AML-193 (cell line): ENCODE data around the gene NRG3.

Experiments
- DNase-seq, 2 experiments: peaks; one replicate each; lab custom pipeline; 2025; lab: John Stamatoyannopoulos, UW

NRG3 gene

GRCh38 chr10:82685087-82685486 lies 810.1 kb downstream of the NRG3 start:
- no peak for DNase-seq

DNA sequence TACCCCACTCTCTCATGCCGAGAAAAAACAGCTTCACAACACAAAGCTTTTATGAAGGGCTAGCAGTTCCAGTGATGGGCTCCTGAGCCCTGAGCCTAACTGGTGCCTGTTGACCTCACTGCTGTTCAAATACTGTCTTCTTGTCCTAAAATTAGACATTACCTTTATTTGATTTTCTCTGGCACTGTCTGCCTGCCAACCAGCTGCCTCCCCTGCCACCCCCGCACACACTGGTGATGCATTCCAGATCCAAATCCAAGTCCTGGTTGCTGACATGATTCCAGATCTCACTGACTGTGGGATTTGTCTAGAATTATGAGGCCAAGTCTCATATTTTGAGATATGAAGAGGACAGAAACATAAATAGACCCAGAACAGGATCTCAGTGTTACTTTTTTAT lies 816.2 kb downstream of the NRG3 start:
- DNase-seq: no peak

DNA sequence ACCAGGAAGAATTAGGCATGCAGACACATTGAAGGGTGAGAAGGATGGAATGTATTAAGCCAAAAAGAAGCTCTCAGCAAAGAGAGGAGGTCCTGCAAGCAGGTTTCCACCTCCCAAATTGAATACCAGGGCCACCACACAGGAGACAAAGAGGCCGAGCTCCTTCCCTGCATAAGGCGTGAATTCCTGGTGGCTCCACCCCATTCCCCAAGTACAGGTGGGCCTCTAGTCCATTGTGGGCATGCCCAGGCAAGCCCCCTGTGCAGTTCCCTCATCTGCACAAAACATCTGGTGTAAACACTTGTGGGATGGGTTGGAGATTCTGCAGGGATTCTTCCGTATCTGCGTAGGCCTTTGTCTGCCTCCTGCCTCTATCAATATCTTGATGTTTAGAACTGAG lies 817.5 kb downstream of the NRG3 start:
- DNase-seq: no peak

- no peak for DNase-seq
Observed at GRCh38 chr10:82721831-82722230, 846.8 kb downstream of the NRG3 start.

DNA sequence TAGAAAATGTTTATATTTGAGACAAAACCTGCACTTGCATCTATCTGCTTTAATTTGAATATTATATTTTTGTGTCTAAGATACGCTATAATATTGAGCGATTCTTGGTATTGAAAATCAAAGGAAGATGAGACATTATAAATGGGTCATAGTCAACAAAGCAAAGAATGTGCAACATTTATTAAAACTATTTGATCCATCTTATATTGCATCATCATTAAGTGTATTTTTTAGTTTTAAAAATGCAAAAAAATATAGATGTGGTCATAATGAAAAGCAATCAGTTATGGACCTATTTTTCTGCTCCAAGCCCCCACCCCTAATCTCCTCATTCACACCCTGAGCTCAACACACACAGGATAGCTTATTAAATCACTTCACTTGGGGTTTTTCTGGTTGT lies 847.3 kb downstream of the NRG3 start:
- DNase-seq: no peak

DNA sequence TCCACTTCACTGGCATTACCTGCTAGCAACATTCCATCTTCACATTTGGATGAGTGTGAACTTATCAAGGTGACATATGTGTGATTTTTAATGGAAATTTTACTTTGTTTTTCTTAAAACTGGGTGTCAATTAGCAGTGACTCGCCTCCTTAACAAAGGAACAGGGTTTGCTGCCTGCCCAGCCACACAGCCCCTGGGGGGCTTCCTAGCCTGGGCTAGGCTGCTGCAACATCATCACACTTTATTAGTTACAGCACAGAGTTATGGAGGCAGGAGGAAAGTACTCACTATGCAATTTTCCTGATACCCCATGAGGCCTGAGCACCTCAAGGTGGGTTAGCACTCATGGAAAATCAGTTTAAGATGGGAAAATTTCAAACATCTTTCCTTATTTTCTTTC lies 861.3 kb downstream of the NRG3 start:
- DNase-seq: no peak

DNA sequence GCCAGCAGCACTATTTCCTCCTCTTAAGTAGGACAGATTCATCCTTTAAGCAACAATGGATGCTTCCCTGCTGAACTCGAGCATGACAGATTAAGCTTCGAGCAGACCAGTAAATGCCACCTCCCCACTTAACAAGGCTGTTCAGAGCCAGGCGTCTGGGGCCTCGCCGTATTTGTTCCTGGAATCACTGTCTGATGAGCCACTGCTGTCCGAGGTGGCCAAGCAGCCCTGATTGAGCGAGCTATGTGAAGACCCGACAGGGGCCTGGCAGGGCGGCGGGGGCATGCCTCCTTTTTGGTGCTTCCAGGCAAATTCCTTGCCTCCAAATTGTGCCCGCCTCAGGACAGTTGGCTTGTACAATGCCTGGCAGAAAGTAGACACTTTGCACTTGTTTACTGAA lies 862.6 kb downstream of the NRG3 start:
- no peak for DNase-seq

DNA sequence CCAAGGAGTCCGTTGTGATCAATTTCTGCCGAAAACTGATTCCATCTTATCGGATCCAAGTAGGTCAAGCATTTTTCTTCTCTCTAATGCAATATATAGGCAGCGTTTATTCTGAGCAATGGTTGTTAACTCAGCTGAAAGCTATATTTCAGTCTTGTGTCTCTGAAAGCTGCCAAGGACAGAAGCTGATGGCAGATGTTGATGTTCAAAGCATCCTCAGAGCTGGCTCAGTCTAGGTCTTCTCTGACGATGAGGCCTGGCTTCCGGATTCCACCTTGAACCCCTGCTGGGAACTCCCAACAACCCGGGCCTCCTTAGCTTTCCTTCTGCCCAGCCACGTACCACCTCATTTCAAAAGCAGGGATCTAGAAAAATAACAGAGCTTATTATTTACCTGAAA lies 863.6 kb downstream of the NRG3 start:
- no peak for DNase-seq

GRCh38 chr10:82742478-82742877 lies 867.5 kb downstream of the NRG3 start:
- no peak for DNase-seq

DNA sequence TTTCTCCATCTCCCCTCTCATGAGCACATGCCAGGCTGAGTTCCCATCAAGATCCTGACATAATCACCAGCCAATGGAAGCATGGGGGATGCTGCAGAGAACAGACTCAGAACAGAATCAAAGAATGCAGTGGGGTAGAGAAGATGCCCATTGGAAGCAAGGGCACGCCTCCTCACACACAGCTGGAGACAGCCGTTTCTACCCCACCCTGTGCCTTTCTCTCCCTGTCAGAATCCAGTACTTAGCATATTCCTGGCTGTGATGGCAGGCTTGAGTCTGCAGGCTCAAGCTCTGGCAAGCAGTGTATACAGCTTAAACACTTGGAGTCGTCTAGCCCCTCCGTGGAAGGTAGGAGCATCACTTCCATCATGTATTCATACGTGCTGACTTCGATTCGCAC lies 867.9 kb downstream of the NRG3 start:
- no peak for DNase-seq

DNA sequence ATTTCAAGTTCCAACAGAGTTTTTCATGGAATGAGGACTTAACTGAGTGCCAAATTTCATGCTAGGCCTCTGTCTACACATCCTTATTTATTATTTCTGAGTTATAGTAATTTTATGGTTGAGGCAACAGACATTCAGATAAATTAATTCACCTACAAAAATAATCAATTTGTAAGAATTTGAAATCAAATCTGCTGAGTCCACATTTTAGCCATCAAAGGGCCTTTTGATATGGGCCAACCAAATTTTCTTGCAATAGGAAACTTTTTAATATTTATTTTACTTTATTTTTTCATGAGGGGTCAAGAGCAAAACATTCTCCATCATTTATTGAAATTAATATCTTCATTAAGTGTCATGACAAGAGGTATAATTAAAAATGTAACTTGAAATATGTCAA lies 875.5 kb downstream of the NRG3 start:
- DNase-seq: no peak

DNA sequence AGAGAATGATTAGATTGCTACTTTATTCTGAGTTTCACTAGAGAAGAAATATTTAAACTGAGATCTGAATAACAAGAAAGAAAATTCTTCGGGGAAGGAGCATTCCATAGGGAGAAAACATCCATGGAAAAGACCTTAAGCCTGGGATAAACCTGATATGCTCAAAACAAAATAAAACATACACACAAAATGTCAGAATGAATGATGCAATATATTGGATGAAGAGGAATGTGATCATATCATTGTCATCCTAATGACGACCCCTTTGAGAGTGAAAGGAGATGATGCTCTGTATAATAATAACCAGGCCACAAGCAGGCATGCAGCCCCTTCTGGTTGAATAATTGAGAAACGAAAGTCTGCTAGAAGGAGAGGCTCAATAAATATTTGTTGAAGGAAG lies 882.4 kb downstream of the NRG3 start:
- no peak for DNase-seq

- DNase-seq: no peak
Observed at GRCh38 chr10:82757901-82758300, 882.9 kb downstream of the NRG3 start.

- DNase-seq: no peak
Observed at GRCh38 chr10:82759050-82759449, 884.1 kb downstream of the NRG3 start.

- DNase-seq: no peak
Observed at GRCh38 chr10:82762641-82763040, 887.6 kb downstream of the NRG3 start.

DNA sequence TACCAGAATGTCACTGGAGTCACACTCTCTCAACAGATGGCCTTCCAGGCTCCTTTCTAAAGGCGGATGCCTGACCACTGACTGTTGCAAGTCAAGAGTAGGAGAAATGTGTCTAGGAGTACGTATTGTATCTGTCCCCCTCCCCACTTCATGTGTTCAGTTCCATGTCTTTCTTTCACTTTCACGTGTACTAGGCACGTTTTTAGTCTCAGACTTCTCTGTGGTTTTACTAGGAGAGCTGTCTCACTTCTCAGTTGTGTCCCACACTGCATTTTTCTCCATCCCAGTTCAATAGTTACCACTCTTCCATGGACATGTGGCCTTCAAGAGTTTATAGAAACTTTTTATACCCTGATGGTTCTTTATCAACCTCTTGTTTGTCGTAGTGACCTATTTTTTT lies 893.0 kb downstream of the NRG3 start:
- no peak for DNase-seq

GRCh38 chr10:82778908-82779307 lies 903.9 kb downstream of the NRG3 start:
- no peak for DNase-seq

DNA sequence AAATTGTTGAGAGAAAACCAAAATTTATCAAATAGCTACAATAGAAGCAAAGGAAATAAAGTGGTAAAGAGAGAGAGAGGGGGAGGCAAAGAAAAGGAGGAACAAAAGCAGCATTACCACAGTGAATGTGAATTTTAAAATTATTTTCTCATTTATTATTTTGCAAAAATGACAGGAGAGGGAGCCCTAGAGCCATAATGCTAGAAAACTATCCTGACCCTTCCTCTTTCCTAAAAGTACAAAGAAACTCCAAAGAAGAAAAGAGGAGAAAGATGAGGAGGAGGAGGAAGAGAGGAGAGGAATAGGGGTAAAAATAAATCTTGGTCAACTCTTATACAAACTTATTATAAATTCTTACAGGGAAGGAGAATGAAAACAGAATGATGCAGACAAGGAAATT lies 921.5 kb downstream of the NRG3 start:
- DNase-seq: peak; percentile 2 to 12

- DNase-seq: no peak
Observed at GRCh38 chr10:82801289-82801688, 926.3 kb downstream of the NRG3 start.

GRCh38 chr10:82811621-82812020 lies 936.6 kb downstream of the NRG3 start:
- peak; percentile 10 to 23 for DNase-seq

GRCh38 chr10:82813856-82814255 lies 938.9 kb downstream of the NRG3 start:
- DNase-seq: no peak

DNA sequence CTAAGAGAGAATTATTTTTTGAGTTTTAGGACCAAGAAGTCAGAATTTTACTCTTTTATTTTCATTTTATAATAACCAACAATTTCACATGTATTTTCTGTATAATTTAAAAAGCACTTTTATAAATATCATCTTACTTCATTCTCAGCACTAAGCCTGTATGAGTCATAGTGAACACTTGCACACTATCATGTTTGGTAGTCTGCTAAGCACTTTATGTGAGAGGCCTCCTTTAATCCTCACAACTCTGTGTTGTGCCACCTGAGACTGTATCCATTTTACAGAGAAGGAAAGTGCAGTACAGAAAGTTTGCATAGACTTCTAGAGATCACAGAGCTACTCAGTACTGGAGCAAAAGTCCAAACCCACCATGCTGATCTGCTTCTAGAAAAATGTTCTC lies 939.6 kb downstream of the NRG3 start:
- no peak for DNase-seq

GRCh38 chr10:82815680-82816079 lies 940.7 kb downstream of the NRG3 start:
- DNase-seq: no peak

- no peak for DNase-seq
Observed at GRCh38 chr10:82817676-82818422, 942.9 kb downstream of the NRG3 start.
